ENCODE data around the gene AKAP3.

GRCh38 chr12:4679711-4680110, 30.9 kb upstream of the AKAP3 start:
- TF ChIP-seq, protein P1, sequence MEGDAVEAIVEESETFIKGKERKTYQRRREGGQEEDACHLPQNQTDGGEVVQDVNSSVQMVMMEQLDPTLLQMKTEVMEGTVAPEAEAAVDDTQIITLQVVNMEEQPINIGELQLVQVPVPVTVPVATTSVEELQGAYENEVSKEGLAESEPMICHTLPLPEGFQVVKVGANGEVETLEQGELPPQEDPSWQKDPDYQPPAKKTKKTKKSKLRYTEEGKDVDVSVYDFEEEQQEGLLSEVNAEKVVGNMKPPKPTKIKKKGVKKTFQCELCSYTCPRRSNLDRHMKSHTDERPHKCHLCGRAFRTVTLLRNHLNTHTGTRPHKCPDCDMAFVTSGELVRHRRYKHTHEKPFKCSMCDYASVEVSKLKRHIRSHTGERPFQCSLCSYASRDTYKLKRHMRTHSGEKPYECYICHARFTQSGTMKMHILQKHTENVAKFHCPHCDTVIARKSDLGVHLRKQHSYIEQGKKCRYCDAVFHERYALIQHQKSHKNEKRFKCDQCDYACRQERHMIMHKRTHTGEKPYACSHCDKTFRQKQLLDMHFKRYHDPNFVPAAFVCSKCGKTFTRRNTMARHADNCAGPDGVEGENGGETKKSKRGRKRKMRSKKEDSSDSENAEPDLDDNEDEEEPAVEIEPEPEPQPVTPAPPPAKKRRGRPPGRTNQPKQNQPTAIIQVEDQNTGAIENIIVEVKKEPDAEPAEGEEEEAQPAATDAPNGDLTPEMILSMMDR (IDR thresholded peaks at IDR 0.05) = no peak
- no peak for TF ChIP-seq EP300 (IDR thresholded peaks at IDR 0.05)
